ENCODE measurements around the gene INPP5F.
"Not testable (repeated sequence)": the region's sequence is repeated elsewhere in the genome, so short reads cannot be mapped to it uniquely, and the experiment has no call there.

Gene INPP5F

DNA sequence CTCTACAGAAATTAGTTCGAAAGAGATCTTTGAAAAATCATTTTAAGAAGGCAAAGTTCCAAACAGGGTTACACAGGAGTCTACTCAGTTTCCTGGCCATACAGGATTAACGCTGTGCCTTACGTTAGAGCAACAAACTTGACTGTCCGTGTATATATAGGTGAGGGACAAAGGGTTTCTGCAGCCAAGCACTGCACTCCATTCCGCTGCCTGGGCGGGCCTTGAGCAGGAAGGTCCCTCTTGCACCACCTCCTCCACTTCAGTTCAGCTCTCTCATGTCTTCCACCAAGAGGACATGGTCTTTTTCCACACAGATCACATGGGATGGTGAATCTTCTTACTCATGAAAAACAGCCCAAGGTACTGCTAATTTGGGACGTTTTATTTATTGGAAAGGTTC, 103.6 kb downstream of the INPP5F start:
- no peak for DNase-seq

DNA sequence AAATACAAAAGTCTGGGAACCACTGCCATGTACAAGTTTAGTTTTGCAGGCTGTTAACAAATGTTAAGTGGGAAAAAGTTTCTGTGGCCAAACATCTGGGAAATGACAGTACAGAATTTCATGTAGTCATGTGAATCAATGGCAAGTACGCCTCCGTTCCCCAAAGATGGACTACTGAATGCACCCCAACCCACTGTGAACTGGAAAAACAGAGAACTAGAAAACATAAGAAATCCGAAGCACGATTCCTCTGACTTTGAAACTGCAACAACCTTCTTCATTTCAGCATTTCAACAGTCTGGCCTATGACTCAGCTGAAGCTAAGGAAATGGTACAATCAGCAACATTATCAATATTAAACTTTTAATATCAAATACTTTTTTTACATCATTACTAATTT, 105.0 kb downstream of the INPP5F start:
- DNase-seq, result no peak

GRCh38 chr10:119831656-119832055, 105.8 kb downstream of the INPP5F start:
- no peak for DNase-seq

GRCh38 chr10:119832951-119833350, 107.1 kb downstream of the INPP5F start:
- DNase-seq, result no peak

DNA sequence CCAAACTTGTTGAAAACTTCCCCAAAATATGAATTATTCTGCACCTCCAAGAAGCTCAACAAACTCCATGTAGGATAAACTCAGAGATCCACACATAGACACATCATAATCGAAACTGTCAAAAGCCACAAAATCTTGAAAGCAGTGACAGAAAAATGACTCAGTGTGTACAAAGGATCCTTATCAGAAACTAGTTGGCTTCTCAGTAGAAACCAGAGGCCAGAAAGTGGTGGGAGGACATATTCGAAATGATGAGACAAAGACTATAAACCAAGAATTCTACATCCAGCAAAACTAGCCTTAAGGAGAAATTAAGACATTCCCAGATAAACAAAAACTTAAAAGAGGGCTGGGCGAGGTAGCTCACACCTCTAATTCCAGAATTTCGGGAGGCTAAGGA, 108.3 kb downstream of the INPP5F start:
- no peak for DNase-seq

DNA sequence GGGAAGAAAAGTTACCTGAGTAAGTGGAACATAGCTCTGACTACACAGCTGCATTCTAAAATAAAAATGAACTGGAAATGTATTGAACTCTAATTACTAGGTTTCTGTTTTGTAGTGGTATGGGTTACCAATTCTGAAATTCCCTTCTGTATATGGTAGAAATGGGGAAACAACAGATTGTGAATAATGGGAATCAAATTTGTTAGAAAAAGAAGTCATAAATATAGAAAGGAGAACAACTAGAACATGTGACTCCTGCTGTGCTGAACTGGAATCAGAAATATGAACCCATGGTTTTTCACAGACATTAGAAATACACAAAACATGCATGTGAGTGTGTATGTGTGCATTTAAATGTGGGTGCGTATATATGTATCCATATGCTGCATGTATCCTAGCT, 119.8 kb downstream of the INPP5F start:
- DNase-seq, result no peak

GRCh38 chr10:119849031-119849789, 123.4 kb downstream of the INPP5F start:
- no peak for DNase-seq

GRCh38 chr10:119849944-119850343, 124.1 kb downstream of the INPP5F start:
- no peak for DNase-seq

- no peak for DNase-seq
These were observed 126.4 kb downstream of the INPP5F start for GRCh38 chr10:119852277-119852676.

- no peak for DNase-seq
These were observed 127.0 kb downstream of the INPP5F start for GRCh38 chr10:119852822-119853221.

GRCh38 chr10:119853574-119853973, 127.7 kb downstream of the INPP5F start:
- DNase-seq, result no peak

DNA sequence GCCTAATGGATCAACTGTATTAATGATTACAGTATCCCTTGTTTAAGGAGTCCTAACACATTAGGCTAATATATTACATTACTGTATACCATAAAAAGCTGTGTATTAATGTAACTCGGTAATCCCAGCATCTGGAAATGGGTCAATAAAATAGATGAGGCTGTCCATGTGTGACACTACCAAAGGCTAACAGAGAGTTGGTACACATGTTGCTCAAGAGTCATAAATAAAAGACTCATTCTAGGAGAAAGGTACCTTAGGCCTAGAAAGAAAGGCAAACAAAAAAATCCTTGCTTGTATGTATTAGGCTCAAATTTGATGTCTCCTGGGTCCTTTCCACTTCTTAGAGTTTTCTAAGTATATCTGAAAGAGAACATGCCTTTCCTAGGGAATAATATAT, 132.2 kb downstream of the INPP5F start:
- no peak for DNase-seq

DNA sequence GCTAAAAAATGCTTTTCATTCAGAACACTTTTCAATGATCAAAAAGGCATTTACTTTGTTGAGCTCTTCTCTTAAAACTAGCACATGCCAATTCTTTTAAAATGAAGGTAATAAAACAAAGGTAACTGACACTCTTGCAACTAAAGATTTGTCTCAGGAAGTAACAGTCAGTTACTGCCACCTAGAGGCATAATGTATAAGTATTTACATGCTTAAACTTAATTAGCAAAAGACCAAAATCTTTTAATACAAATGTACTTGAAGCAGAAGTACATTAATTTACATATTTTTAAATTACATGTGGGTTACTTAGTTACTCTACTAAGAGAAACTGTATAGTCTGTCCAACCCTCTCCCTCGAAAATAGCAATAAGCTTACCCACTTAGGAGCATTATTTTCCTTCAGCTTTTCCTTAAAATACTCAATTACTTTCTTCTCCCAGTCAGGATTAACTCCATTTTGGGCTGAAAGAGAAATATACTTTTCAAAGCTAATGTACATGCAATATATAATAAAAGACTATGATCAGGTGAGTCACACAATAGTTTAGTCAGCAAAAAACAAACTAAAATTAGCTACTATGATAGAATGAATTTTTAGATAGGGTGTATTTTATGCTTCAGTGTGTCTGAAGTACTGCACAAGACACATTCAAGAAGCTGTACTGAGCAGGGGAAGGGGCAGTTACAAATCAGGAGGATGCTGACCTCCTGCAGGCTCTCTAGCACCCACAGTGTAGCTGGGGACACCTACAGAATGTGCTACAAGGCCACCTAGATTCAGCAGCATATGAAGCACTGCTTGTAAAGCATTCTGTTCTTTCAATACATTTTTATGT, 133.8 kb downstream of the INPP5F start:
- no peak for DNase-seq

DNA sequence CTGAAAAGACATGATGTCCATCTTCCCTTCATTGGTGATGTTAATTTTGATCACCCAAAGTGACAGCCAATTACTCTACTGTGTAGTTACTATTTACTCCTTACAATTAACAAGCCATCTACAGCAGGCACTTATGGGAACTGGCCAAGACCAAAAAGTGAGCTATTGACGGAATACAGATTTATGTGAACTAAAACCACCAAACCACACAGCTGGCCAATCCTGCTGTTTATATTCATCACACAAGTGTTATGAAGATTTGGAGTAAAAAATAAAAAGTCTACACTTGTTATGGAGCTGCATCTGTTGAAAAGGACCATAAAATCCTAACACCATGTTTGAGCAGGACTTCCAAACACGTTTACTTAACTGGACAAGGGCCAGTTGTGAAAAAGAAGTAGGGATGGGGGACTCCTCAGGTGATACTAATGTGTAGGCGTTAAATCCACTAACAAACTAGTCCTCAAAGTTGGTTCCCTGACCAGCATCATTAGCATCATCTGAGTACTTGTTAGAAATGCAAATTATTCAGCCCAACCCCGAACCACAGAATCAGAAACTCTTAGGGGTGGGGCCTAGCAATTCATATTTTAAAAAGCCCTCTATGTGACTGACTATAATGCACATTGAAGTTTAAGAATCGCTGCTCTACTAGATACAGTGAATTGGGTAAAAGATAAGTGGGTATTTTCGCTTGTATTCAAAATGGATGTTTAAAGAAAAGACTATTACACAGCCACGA, 135.2 kb downstream of the INPP5F start:
- DNase-seq, result no peak

GRCh38 chr10:119862524-119862923, 136.7 kb downstream of the INPP5F start:
- no peak for DNase-seq

DNA sequence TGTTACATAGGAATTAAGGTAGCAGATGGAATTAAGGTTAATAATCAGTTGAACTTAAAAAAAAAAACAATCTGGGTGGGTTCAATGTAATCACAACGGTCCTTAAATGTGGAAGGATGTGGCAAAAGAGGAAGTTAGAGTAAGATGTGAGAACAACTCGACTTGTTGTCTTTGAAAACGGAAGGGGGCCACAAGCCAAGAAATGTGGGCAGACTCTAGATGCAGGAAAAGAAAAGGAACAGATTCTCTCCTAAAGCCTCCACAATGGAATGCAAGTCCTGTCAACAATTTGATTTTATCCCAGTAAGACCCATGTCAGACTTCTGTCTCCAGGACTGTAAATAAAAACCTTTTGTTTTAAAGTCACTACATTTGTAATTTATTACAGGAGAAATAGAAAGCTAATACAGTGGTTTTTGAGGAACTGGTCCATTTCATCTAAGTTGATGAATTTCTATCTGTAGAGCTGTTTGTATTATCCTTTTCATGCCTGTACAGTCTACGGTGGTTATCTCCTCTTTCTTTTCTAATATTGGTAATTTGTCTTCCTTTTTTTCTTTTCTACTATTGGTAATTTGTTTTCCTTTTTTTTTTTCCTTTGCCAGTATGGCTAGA, 138.2 kb downstream of the INPP5F start:
- no peak for DNase-seq

- DNase-seq, result no peak
These were observed 139.9 kb downstream of the INPP5F start for GRCh38 chr10:119865699-119866240.

DNA sequence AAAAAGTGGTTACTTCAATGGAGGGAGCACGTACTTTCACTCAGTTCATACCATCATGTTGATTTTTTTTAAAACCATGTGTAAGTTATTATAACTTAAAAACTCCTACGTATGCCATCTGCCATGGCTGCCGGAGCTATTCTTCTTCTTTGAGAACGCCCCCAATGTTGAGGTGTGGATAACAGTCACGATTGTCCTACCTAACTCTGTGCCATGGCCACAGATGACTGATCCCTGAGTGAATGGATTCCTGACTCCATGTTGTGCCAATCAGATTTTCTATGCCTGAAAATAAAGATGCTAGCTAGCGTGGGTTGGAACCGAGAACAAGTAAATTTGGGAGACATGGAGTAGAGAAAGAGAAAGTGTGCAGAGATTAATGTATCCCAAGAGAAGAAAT, 141.5 kb downstream of the INPP5F start:
- DNase-seq, result no peak

GRCh38 chr10:119869398-119869797, 143.5 kb downstream of the INPP5F start:
- not testable (repeated sequence) for DNase-seq

DNA sequence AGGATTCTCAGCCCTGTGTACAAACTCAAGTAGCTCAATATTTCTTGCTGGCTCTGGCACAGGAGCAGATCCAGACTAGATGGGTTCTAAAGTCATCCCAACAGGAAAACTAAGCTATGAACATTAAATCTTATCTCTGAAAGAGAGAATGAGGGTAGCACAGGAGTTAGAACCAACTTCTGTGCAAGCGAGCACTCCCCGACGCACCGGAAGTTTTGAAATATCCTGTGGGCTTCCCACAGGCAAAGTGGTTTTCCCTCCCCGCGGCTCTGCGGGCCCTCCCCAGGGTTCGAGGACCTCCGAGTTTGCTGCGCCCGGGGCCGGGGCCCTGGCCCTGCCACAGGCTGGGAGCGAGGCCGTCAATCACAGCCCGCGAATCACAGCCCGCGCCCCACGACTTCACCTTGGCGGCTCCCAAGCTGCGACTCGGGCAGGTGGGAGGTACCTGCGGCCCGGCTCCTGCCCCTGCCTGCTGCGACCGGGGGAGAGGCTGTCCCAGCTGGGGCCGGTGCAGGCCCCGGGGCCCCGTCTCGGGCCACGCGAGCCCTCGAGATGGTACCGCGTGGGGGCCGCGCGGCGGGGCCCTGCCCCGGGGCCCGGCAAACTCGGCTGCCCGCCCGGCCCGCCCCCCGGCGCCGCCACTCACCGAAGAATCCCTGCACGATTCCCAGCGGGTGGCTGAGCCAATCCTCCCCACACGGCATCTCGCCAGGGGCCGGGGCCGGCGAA, 146.2 kb downstream of the INPP5F start:
- DNase-seq, result no peak

DNA sequence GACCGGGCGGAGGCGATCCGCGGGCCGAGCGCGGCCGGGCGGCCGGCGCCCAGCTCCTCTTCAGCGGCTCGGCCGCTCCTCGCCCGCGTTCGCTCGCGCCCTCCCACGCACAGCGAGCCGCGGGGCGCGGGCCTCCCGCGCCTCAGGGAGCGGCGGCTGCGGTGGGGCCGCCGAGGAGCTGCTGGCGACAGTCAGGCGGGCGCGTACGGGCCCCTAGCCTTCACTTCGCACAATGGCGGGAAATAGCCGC, 146.7 kb downstream of the INPP5F start, which contains the start of gene MCMBP:
TSS of gene MCMBP (minus strand) at position 234 of the 250 bp plus-strand sequence. CDS start 259 bp downstream, outside the sequence.
- no peak for DNase-seq

Data from NCI-H1694 (cell line).